HG03457 (cell line): ENCODE measurements around the gene GSK3B.
"Not testable (repeated sequence)": the region's sequence is repeated elsewhere in the genome, so short reads cannot be mapped to it uniquely, and the experiment has no call there.

Experiments
- ATAC-seq: cut with Tn5 transposase; IDR thresholded peaks from one replicate; pipeline ENCODE4 v1.9.1; 2021; ENCODE audit warnings: moderate number of reproducible peaks; ENCODE audit not compliant: unreplicated experiment

GSK3B gene

GRCh38 chr3:119888681-119889080 lies 205.6 kb downstream of the GSK3B start:
- not testable (repeated sequence) for ATAC-seq

GRCh38 chr3:119885746-119886530 lies 208.3 kb downstream of the GSK3B start:
- ATAC-seq: no peak

GRCh38 chr3:119884161-119884557 lies 210.1 kb downstream of the GSK3B start:
- no peak for ATAC-seq

- no peak for ATAC-seq
Observed at GRCh38 chr3:119883461-119884160, 210.6 kb downstream of the GSK3B start.

- no peak for ATAC-seq
Observed at GRCh38 chr3:119880966-119881365, 213.3 kb downstream of the GSK3B start.

GRCh38 chr3:119873646-119874045 lies 220.6 kb downstream of the GSK3B start:
- no peak for ATAC-seq

- no peak for ATAC-seq
Observed at GRCh38 chr3:119872773-119873172, 221.5 kb downstream of the GSK3B start.

GRCh38 chr3:119871571-119871970 lies 222.7 kb downstream of the GSK3B start:
- ATAC-seq: no peak

- ATAC-seq: no peak
Observed at GRCh38 chr3:119870512-119870911, 223.7 kb downstream of the GSK3B start.

GRCh38 chr3:119864476-119864875 lies 229.8 kb downstream of the GSK3B start:
- no peak for ATAC-seq

- no peak for ATAC-seq
Observed at GRCh38 chr3:119862616-119863015, 231.6 kb downstream of the GSK3B start.

- no peak for ATAC-seq
Observed at GRCh38 chr3:119861681-119862080, 232.6 kb downstream of the GSK3B start.

GRCh38 chr3:119859728-119860127 lies 234.5 kb downstream of the GSK3B start:
- no peak for ATAC-seq

- no peak for ATAC-seq
Observed at GRCh38 chr3:119858957-119859356, 235.3 kb downstream of the GSK3B start.

- no peak for ATAC-seq
Observed at GRCh38 chr3:119856695-119857094, 237.6 kb downstream of the GSK3B start.

- no peak for ATAC-seq
Observed at GRCh38 chr3:119849126-119849525, 245.1 kb downstream of the GSK3B start.

GRCh38 chr3:119841808-119842471 lies 252.3 kb downstream of the GSK3B start:
- no peak for ATAC-seq

GRCh38 chr3:119835556-119835955 lies 258.7 kb downstream of the GSK3B start:
- no peak for ATAC-seq

- no peak for ATAC-seq
Observed at GRCh38 chr3:119834754-119835370, 259.4 kb downstream of the GSK3B start.

GRCh38 chr3:119831941-119832371 lies 262.3 kb downstream of the GSK3B start:
- ATAC-seq: no peak

GRCh38 chr3:119831022-119831421 lies 263.2 kb downstream of the GSK3B start:
- no peak for ATAC-seq
